ENCODE data around the gene LENG9. TPM values are rescaled to one million over a fixed set of nuclear protein-coding genes. Genes with fewer than 3 reads are reported as not detected.

Gene LENG9
- total RNA-seq, 1 donor from 2014 or later, result 3.7 TPM

DNA sequence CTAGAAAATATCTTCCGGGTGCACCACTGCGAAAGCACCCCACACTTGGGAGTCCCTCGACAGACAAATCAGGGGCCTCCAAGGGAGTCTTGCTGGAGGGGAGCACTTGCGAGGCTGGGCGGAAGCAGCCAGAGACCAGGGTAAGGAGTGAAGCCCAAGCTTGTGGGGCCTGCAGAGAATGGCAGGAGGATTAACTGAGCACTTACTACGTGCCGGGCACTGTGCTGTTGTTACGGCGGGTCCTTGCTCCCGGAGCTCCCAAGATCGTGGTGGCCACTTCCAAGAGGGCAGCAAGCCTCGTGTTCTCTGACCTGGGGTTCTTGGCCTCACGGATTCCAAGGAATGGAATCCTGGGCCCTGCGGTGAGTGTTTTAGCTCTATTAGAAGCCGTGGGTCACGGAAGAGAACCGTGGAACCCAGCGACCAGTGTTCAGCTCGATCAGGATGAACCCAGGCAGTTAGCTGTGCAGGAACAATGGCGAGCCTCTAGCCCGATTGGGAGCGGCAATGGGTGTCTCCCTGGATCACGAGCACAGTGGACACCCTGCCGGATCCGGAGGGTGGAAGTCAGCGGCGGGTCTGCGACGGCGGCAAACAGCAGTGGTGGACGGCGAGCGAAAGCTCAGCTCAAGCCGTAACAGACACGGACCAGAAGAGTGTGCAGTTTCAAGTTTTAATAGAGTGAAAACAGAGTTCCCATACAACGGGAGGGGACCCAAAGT lies 38.8 kb downstream of the LENG9 start:
- no peak for DNase-seq (ENCODE audit: extremely low read depth, low read depth, low spot score)

DNA sequence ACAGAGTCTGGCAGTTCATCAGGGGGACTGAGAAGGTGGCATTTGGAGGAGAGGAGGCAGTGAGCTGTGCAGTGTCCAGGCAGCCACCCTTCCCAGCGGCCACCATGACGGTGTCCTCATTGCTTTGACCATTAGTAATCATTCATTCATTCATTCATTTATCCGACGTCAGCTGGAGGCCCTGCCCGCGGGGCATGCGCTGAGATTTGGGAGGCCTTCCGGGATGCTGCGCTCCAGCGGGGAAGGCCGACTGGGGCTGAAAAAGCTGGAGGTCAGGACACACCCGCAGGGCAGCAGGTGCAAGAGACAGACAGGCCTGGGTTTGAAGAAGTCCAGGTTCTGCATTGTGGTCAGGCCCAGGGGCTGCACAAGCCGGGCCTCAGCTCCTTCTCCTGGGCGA lies 39.4 kb downstream of the LENG9 start:
- no peak for DNase-seq (ENCODE audit: extremely low read depth, low read depth, low spot score)

DNA sequence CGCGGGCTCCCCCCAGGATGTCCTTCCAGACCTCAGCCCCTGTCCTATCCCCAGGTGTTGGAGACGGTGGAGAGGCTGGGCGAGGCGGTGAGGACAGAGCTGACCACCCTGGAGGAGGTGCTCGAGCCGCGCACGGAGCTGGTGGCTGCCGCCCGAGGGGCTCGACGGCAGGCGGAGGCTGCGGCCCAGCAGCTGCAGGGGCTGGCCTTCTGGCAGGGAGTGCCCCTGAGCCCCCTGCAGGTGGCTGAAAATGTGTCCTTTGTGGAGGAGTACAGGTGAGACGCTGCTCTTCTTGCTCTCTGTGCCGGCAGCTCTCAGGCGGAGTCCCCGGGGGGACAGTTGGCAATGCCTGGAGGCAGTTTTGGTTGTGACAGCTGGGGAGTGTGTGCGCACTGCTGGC lies 41.4 kb downstream of the LENG9 start:
- DNase-seq (ENCODE audit: extremely low read depth, low read depth, low spot score), result no peak

DNA sequence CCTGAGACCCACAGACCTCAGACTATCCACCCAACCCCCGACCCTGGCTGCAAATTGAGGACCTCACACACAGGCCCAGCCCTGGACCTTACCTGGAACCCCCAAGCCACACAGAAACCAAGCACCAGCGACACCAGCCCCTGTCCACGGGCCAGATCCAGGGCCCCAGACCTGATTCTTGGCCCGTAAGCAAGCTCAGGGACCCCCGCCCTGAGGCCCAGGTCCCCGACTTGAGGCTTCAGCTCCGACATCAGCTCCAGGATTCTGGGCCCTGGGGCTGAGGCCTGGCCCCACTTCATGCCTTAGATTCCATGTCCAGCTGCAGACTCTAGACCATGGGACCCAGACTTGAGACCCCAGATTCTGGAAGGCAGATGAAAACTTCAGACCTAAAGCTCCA lies 42.1 kb downstream of the LENG9 start:
- no peak for DNase-seq (ENCODE audit: extremely low read depth, low read depth, low spot score)

DNA sequence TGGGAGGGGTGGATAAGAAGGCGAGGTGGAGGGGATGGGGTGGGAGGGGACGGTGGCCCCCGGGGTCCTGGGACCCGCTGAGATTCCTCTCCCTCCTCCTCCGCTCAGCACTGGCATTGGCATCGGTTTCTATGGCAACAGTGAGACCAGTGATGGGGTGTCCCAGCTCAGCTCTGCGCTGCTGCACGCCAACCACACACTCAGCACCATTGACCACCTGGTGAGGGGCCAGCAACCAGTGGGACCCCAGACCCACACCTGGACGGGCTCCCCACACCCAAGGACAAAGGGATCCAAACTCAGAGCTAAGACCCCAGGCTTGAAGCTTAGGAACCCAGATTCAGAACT lies 42.4 kb downstream of the LENG9 start:
- no peak for DNase-seq (ENCODE audit: extremely low read depth, low read depth, low spot score)

DNA sequence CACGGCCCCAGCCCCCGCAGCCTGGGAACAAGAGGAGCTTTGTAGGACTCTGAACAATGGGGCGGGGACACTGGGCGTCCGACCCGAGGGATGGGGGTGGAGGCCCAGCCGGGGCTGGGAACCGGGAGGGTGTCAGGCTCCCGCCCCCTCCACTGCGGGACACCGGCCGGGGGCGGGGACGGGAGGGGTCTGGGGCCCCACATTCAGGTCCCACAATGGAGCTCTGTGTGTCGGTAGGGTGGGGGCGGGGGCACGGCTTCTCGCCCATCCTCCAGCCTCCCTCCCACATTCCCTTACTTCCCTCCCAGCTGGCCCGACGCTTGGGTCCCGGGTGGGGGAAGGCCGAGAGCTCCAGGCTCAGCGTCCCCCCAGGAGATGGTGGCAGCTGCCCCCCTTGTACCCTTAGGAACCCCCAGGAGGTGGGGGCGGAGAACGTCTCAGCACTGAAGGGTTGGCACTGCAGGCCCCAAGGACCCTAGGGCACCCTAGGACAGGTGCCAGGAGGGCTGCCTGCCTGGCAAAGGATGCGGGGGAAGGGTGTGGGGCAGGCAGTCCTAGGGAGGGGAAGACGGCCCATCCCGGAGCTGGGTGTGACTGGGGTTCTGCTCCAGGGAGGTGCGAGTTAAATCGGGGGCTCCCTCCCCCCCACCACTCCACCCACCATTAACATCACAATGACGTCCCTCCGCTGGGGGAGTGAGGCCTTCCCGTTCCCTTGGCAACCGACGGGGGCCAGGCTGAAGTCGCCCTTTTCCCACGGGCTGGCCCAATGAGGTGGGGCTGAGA lies 43.0 kb downstream of the LENG9 start:
- DNase-seq (ENCODE audit: extremely low read depth, low read depth, low spot score), result no peak

DNA sequence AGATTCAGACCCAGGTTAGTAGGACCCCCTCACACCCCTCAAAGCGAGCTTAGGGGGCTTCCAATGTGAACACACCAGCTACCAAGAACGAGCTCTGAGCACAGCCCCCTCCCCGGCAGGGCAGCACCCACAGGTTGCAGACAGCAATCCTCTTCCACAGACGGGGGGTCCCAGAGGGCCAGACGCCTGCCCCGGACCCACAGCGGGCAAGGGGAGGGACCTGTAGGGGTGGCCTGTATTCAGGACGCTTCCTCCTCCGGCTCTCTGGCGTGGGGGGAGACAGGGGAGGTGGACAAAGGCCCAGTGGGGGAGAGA lies 43.6 kb downstream of the LENG9 start:
- no peak for DNase-seq (ENCODE audit: extremely low read depth, low read depth, low spot score)

DNA sequence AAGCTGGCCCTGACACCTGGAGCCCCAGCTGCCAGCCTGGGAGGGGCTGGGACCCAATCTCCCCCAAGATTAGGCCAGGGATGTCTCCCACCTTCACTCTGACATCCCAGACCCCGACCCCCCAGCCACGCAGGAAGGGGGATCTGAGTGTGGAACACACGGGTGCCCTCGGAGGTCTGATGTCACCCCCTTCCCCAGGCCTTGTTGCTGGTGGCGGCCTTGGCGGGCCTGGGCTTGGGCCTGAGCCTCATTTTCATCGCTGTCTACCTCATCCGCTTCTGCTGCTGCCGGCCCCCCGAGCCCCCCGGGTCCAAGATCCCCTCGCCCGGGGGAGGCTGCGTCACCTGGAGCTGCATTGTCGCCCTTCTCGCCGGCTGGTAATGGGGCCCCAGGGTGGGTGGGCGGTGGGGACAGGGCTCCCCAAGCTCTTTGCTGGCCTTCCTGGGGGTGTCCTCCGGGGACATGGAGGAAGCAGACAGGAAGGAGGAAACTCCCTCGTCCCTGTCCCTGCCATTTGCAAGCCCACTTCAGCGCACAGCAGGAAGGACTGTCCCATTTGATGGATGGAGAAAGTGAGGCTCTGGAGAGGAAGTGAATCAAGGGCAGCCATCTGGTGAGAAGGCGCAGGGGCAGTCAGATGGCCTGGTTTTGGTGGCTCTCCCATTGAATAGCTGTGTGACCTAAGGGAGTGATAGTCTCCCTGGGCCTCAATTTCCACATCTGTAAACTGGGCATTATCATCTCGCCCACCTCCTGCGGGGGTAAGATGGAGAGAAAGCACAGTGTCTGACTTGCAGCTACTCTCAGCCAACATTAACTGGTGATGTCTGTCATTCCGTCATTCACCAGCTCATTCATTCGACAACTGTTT lies 44.4 kb downstream of the LENG9 start:
- DNase-seq (ENCODE audit: extremely low read depth, low read depth, low spot score), result no peak

DNA sequence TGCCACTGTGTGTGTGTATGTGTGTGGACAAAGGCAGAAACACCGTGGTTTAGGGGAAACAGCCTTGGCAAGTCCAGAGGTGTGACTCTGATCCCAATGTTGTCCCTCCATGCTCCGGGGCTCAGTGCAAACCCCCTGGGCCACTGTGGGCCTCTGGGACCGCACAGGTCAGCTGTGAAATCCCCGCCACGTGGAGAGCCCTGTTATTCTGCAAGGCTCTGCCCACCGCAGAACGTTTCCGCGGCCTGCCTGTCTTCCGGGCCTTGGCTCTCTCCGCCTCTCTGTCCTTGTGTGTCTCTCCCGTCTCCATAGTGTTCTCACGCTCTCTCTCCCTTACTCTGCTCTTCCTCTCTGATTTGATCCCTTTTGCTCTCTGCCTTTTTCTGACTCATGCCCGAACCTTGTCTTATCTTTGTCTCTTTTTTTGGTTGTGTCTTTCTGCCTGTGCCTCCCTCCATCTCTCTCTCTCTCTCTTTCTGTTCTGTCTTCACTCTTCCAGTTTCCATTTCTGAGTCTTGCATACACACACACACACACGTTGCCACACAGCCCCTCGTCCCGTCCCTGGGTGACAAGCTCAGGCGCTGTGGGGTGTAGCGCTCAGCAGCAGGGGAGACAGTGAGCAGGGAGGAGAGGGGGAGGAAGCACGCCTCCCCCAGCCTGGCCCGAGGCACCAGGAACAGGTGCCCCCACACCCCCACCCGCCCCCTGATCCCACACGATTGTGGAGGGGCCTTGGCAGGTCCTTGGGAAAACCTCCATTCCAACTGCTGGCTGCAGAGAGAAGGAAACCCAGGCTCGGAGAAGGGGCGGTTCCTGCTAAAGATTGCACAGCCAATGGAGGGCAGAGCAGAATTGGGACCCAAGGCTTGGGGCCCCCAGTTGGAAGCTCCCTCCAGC lies 45.3 kb downstream of the LENG9 start:
- DNase-seq (ENCODE audit: extremely low read depth, low read depth, low spot score), result no peak

DNA sequence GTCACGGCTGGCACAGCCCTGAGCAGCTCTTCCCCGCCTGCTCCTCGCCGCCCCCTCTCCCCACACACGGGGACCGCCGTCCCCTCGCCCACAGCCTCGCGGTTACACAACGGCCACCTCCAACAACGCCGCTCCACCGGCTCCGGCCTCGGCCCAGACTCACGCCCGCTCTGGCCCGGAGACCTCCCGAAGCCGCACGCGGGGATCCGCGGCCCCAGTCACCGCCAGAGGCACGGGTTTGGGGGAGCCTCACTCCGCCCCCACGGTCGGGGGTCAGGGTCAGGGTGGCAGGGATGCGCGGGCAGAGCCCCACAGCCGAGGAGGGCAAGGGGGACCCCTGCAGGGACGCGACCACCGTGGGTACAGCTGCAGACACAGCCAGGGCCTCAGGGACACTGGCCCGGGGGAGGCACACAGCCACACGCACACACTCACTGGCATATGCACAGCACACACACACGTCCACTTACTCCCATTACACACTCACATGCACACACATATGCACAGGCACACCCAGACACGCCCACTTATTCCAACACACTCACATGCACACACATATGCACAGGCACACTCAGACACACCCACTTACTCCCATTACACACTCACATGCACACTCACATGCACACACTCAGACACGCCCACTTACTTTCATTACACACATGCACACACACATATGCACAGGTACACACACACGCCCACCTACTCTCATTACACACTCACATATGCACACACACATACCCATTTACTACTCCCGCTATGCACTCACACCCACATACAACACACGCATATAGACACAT lies 46.7 kb downstream of the LENG9 start:
- DNase-seq (ENCODE audit: extremely low read depth, low read depth, low spot score), result no peak

DNA sequence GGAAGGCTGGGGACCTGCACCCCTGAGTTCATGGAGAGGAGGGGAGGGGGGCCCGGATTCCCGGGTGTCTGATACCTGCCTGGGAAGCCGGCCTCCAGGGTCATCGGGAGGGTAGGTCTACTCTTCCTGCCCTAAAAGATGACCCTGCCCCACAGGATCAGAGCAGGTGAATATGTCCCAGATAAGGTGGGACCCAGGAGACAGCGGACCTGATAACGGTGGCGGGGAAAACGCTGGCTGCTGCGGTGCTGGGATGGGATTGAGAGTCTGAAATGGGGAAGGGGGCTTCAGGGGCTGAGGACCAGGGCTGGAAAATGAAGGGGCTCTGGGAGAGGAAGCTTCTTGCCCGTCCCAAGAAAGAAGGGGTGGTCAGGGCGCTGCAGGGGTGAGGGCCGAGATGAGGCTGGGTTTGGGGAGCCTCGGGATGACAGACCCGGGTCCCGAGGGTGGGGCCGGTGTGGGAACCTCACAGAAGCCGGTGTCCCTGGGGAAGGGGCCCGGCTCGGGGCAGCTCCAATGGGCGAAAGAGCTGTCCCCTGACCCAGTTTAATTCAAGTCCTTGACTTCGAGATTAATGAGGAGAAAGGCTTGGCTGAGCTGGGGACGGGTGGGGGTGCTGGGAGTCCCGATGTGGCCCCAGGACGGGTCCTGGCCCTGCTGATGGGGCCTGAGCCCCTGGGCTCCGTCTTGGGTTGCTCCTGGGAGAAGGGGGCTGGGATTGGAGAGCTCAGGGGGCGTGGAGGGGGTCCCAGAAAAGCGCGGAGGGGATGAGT lies 47.5 kb downstream of the LENG9 start:
- DNase-seq (ENCODE audit: extremely low read depth, low read depth, low spot score), result no peak

DNA sequence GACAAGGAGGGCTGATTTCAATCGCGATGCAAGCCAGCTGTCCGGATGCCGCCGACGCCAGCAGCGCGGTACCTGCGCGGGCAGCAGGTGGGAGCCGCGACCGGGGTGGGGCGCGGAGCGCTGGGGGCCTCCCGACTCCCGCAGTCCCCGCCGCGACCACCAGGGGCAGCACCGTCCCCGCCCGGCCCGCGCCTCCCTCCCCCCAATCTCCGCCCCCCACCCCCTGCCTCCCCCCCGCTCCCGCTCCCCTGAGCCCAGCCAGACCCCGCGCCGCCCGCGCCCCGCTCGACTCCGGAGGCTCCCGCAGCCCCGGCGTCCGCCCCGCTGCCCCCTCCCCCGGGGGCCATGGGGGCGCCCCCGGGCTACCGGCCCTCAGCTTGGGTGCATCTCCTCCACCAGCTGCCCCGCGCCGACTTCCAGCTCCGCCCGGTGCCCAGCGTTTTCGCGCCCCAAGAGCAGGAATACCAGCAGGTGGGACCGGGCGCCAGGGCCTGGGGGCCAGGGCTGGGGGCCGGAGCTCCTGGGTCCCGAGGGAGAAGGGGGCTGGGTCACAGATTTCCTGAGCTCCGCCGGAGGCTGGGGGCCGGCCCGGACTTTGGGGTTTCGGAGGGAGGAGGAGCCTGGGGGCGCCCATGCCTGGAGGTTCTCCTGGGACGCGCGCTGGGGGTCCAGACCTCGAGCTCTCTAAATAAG lies 48.2 kb downstream of the LENG9 start, which contains the start of gene TTYH1:
Gene TTYH1, plus strand, starts transcription at position 257 of the 693 bp plus-strand sequence. Its CDS starts 89 bp downstream, at position 346.
- DNase-seq (ENCODE audit: extremely low read depth, low read depth, low spot score), result no peak

DNA sequence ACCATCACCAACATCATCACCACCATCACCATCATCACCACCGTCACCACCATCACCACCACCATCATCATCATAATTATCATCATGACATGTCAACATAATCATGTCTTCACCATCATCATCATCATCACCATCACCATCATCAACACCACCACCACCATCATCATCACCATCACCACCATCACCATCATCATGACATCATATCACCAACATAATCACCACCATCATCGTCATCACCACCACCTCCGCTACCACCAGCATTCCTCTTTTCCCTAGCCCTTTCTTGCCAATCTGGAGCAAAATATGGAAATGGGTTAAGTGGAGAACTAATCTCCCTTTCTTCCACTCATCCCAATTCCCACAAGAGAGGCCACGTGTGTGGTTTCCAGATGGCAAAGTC lies 49.4 kb downstream of the LENG9 start:
- DNase-seq (ENCODE audit: extremely low read depth, low read depth, low spot score), result no peak

DNA sequence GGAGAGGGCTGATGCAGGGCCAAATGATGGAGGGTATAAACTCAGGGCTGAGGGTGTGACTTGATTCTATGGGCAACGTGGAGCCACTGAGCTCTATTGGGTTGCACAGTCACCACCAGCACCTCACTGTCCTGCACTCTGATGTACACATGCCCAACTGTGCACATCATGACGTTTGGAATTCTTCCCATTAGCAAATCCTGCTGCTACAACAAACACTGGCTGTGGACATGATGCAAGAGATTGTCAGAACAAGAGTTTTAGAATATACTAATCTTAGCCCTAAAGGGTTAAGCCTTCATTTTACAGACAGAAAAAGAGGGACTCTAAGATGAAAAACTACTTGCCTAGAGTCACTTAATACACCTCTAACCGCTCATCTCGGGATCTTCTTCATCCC lies 50.7 kb downstream of the LENG9 start:
- DNase-seq (ENCODE audit: extremely low read depth, low read depth, low spot score), result no peak
